Left kidney (tissue), 2 donors: ENCODE data around the gene ADAMTS17. TPM values are rescaled to one million over a fixed set of nuclear protein-coding genes. Genes with fewer than 3 reads are reported as not detected.

Experiments
- DNase-seq: peaks from one replicate; pipeline ENCODE4 v3.0.0-alpha.2; 2013
- polyA plus RNA-seq: library from polyadenylated mRNA; unstranded; fragments of 120-200 nt; gene quantifications from one replicate; pipeline ENCODE4 v1.2.1, GENCODE V29; 2013; ENCODE audit not compliant: insufficient read length

Gene ADAMTS17
- polyA plus RNA-seq, 1 donor: 2.3 TPM

DNA sequence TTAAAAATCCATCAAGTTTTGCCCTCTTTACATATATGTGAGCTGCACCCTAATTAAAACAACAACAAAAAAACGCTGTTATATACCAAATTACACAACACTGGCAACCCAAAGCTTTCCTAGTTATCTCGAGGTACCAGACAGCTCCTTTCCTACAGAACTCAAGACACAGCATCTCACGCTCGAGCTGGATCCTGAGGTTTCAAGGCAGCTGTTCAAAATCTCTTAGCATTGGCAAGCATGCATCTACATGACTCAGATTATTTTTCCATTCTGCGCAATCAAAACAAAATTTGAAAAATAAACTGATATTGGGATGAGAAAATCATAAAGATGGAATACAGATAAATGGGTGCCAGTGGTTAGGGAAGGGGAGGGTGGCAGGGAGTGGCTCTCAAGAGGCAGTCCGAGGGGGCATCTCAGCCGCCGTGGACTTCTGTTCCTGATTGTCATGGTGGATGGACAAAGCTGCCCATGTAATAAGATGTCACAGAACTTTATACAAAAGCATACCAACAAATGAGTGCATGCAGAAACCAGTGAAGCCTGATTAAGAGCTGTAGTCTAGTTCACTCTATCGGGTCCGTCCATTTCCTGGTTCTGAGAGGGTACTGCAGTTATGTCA, 91.5 kb downstream of the ADAMTS17 start:
- no peak for DNase-seq

DNA sequence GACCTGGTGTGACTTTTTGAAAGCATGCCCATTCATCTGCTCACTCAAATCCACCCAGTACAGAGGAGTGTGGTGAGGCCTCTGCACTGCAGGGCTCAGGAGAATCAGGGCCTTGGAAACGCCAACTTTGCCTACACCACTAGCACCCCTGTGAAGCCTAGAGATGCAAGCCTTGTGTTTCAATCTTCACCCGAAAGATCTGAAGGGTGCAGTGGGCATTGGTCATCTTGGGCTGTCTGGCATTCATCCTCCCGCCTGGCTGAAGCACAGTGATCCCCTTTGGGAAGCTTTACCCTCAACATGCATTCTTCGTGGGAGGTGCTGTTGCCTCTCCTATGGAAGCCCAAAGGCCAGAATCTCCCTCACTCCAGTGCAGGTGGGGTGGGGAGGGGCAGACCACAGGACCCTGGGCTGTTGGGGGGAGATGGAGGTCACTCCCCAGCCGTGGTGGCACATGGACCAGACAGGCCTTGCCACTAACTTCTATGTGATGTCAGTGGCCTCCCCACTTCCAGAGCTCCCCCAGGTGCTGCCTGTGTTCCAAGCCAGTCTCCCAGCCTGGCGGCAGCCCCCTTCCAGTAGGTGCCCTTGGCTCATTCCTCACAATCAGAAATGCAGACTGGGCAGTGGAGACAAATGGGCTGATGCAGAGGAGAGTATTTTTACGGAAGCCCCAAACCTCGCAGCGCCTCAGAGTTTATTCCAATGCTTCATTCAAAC, 92.5 kb downstream of the ADAMTS17 start:
- DNase-seq: no peak

DNA sequence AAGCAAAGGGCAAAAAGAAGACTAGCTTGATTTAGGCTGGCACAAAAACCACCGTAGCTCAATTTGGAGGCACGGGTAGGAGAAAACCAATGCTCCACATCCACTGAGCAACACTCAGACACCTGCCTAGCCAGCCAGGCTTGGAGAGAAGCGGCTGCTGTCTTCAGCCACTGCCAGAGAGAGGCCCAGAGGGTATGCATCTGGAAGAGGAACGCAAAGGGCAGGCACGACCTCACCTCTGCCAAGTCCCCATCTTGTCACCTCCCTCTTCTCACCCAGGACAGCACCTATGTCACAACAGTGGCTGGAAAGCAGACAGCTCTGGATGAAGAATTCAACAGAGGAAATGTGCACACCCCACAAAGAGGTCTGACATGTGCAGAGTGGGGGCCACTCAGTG, 93.5 kb downstream of the ADAMTS17 start:
- no peak for DNase-seq

DNA sequence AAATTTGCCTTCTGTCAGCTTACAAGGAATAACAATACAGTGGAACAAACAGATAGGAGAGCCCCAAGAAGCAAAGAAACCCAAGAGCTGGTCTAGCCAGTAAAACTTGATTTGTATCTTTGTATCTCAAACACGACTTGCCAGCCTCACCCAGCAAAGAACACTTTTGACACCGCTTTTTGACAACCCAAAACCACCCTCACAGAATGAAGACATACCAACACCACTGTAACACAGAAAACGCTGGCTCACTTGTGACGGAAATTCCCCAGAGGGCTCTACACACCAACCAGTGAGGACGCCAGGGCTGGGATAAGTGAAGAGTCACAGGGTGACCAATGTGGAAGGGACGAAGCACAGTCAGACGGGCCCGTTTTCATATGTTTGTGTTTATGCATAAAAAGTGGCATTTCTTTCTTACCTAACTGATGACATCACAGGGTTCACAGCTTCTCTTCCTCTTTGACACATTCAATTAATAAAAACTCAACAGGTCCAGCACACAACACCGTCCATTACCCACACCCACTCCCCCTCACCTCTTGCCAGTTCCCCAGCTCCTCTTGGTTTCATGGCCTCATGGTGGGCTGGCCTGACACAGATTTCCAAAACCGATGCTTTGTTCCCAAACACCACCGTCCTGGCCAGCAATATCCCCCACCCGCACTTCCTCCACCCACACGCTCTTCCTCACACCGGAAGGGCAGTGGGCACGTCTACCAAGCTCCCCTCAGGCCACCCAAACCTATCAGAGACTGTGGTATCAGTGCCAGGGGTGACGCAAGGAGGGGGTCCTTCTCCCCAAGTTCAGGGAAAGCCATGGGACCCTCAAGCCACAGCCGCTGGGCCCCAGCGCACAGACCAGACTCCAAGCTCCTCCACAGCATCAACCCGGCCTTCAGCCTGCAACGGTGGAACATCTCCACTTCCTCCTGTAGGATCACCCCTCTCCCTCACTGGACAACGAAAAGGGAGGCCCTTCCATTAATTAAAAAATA, 94.2 kb downstream of the ADAMTS17 start:
- no peak for DNase-seq

DNA sequence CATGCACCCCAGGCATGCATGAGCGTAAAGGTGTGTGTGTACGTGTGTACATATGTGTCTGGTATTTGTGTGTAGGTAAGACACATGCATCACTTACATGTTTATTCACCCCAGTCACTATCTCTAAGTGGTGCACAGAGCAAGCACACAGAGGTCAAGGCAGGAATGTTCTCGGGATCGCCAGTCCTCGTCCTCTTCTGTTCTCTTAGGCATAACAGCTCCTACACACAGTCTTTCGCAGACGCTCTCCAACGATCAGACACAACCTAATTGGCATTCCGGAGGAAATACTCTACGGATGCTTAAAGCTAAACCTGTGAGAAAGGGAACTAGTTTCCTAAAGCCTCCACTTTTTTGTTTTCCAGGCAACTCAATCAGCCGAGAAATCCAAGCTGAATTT, 95.9 kb downstream of the ADAMTS17 start:
- DNase-seq: no peak

DNA sequence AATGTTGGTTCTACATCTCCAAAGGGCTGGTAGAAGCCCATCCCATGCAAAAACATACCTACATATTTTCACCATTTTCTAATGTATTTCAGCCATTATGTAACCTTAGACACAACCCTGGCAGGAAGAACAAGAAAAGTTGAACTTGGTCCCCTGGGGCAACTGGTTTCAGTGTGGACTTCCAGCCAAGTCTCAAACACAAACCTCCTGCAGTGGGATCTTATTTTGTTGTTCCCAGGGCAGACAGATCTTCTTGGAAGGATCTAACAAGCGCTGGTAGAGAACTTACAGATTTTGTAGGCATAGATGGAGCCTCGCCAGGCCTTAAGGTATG, 96.3 kb downstream of the ADAMTS17 start:
- DNase-seq: no peak

DNA sequence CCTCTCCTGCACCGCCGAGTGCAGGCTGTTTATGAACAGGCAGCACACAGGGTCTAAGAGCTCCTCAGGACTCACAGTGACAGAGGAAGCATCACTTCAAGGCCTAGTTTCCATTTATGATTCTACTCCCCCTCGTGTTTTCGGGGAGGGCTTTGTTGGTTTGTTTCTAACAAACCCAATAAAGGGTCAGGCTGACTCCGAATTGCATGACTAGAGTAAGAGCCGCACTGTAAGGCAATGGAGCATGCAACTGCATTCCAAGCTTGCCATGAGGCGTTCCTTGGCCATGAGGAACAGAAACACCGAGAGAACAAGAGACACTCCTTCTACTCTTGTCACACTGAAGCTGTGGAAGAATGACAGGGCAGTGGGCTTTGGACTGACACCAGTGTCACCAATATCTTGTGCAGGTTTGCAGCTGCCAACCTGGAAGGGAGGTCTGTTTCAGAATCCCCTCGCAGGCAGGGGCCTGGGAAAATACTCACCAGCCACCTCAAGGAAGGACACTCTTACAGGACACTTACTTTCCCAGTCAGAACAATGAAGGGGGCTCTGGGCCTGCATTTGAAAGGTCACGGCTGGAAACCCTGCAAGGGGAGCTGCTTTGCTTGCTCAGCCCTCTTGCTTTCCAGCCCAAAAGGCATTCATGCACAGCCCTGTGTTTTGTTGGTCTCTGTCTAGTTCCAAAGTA, 96.8 kb downstream of the ADAMTS17 start:
- peak; percentile 38 for DNase-seq

DNA sequence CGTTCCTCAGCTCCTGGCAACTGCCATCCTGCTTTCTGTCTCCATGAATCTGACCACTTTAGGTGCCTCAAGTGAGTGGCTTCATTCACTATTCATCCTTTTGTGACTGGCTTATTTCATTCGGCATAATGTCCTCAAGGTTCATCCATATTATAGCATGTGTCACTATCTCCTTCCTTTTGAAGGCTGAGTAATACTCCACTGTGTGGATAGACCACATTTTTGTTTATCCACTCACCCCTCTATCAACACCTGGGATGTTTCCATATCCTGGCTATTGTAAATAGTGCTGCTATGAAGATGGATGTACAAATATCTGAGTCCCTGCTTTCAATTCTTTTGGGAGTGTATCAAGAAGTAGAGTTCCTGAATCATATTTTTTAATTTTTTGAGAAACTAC, 98.8 kb downstream of the ADAMTS17 start:
- DNase-seq: no peak

DNA sequence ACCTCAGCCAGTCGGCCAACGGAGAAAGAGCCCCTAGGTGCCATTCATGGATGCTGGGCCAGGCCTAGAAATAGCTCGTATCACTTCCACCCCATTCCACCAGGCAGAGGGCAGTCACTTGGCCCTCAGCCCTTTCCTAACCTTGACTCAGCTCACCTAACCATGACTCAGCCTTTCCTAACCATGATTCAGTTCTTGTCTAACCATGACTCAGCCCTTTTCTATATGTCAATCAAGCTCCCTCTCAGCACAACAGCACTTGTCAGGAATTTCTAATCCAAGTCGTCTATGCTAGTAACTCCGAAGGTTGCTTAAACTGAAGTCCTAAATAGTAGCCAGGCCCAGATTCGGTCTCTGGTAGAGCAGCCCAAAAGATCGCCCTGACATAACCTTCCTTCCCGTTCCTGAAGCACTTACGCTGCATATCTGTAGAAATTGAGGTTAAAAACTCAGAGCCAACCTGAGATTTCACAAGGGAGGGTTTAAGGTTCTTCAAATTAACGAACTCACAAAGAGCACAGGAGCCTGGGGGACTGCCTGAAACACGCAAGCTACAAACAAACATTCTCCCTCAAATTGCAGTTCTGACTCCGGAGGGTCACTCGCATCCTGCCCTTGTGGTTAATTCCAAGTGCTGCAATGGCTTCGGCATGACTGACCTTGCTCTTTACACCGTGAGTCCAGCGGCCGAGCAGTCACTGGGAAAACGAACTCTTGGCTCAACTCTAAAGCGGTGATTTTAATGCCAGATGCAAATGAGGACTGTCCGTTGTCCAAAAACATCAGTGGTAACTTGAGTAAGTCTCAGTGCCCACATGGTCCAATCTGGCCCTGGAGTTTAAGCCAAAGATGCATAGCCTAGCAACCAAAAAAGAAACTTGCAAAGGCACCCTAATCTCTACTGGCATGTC, 99.9 kb downstream of the ADAMTS17 start:
- DNase-seq: no peak

DNA sequence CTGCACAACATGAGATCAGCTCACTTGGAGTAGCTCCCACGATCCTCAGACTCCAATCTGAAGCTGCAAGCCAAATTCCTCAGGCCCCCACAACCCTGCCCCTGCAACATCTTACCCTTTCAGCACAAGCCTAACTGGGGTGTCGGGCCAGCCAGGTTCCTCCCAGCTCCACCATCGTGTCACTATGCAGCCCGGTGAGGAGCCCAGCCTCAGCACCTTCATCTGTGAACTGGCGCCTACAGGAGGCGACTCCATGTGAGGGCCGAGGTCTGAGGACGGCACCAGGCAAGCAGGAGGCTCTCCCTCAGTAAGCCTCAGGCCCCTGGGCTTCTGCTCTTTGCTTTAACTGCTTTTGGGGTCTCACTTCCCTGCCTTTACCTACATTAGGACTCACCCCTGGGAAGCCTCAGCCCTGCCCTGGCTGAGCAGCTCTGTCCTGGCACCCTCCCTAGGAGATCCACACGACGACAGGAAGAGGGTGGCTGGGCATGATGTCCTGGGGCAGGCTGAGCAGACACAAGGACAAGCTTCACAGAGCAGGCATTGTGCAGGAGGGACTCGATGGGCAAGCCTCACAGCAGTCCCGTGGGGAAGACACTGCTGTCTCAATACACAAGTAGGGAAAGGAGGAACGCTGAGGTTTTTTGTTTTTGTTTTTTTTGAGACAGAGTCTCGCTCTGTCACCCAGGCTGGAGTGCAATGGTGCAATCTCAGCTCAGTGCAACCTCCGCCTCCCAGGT, 104.6 kb downstream of the ADAMTS17 start:
- DNase-seq: no peak

DNA sequence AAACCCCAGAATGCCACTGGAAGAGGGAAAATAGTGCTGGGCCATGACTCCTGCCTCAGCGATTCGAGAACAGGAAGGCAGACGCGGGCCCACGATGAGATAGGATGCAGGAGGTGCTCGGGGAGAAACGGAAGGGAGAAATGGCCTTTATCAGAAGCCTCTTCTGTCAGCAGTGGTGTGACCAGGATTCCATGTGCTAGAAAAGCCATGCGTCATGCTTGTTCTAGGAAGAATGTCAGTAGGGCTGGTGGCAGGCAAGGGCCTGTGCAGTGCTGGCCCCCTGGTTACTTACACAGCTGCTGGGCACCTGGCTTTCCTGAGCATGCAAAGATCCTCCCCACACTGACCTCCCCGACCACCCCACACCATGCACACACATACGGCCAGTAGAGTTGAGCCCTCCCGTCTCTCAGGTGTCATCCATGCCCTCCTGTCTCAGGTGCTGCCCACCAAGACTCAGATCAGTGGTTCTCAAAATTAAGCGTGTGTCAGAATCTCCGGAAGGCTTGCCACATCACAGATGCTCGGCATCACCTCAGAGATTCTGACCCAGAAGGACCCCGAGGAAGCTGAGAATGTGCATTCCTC, 106.7 kb downstream of the ADAMTS17 start:
- DNase-seq: no peak

DNA sequence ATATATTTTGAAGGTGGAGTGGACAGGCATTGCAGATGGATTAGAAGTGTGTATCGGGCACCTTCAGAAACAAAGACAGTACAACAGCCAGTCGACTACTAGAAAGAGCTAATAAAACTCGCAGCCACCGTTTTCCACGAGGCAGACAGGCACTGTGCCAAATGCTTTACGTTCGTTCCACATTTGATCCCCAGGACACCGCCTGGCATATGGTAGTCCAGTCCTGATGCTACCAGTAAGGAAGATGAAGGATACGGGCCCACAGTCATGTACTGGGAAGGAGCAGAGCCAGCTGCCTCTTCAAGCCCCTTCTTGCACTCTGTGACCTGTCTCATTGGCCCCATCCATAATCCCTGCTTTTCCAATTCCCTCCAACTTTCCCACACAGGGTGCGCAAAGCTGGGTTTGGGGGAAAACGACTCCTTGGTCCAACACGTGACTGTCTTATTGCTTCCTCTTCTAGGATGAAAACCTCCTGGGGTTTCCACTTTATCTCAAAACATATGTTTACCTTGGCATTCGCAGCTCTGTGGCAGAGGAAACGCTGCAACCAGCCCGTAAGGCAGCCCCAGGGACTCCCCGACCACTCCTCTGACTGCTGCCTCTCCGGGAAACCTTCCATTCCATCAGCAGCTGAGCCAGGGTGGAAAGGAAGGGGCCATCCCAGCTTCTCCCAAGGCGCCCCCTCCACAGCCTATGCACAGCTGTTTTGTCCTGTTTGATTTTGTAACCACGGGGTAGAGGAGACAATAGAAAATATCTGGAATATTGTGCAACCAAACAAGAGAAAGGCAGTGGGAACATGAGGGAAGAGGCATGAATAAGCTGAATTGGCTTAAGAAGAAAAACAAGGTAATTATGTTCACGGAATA, 107.4 kb downstream of the ADAMTS17 start:
- no peak for DNase-seq

DNA sequence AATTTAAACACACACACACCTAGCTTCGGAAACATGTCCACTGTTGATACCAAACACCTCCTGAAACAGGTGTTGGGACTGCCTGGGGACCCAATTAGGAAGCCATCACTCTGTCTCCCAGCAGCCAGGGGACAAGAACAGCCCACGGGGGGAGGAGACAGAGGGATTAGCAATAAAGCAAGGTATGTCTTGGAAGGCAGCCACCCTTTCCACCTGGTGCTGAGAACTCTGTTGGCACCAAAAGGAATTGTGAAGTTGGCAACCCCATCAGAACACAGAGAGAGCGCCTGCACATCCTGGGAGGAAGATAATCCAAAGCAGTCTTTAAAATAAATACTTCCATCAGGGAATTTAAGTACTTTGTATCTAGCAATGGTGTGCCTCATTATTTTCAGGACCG, 111.0 kb downstream of the ADAMTS17 start:
- no peak for DNase-seq

DNA sequence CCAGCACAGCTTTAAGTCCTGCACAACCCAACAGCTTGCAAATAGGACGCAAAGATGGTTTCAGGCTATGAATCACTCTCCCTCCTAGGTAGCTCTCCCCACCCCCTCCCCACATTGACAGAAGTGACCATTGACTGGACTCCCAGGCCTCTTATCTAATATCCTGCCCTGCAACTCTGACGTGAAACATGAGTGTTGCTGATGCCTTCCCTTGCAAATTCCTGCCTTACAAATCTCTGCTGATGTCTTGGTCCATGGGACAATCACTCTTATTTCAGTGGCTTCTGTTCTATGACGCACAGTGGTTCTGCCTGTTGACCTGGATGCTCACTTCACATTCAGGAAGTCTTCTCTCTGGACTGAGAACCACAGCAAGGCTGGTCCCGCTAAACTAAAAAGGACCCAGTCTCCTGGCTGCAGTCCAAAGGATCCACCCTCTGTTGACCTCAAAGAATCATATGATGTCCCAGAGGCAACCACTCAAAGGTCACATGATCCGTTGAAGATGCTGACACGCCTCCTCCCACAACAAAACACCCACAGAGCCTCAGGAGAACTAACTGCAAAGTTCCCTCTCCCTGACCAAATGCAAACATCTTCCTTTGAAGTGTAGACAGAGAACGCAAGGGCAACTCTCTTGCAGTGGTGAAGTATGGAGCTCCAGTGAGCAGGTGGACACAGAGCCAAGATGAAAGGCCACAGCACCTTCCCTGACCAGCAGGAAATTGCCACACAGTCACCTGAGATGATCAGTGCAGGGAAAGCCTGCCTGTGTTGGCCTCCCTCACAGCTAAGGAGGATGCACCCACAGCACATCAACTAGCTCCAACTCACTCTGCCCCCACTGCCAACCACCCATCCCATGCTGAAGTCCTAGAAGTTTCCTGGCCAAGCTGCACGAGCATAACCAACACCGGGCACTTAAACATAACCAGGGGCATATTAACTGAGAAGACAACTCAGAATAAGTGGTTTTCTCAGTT, 112.3 kb downstream of the ADAMTS17 start:
- DNase-seq: no peak

DNA sequence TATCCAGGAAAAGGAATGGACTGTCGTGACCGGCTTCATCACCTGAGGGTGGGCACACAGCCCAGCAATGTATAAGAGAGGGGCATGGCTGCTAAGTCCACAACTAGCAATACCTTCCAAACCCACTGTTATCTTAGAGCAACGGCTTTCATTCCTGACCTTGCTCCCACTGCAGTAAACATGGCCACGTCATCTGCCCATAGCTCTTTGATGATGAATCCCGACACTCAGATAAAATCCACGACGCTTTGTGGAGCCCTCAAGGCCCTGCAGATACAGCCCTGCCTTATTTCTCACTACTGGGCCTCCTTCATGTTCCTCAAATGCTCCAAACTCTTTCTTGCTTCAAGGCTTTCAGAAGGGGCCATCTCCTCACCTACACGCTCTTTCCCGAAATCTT, 114.0 kb downstream of the ADAMTS17 start:
- DNase-seq: no peak

DNA sequence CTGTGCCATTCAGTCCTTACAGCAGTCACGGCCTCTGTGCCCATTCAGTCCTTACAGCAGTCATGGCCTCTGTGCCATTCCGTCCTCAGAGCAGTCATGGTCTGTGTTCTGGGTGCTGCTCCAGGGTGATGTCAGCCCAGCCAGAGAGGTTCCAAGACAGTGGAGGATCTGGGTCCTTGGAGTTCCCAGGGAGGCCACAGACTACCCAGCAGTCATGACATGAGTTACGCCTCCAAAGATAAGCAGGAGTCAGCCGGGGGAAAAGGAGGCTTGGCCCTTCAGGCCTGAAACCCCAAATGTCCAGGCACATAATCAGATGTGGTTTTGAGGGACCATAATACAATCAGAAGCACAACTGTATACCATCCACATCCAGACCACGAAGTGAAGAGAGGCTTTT, 115.7 kb downstream of the ADAMTS17 start:
- no peak for DNase-seq
